Measurements from ENCODE around the gene TGFB2. TPM values are rescaled to one million over a fixed set of nuclear protein-coding genes. Genes with fewer than 3 reads are reported as not detected.
A peak's percentile ranks its signal among the peaks of the same experiment; 100 is the strongest.

Gene TGFB2
- total RNA-seq, 1 donor, result 13.4 TPM

- DNase-seq (ENCODE audit: insufficient read length, low spot score, missing footprints), result peak; percentile 81
- Histone ChIP-seq H3K79me2 (ENCODE audit: insufficient read depth, low read length) (peaks cover 26% of the 10 kb centered on the region), H4K20me1 (ENCODE audit: insufficient read depth, low read length) (no peaks in the 10 kb centered on the region), H3K27ac (ENCODE audit: low read depth, low read length) (peak overlapping the region; percentile 4), H3K4me2 (ENCODE audit: insufficient read depth, low read length) (no peak overlapping the region), H3K27me3 (ENCODE audit: insufficient read depth, low read length) (no peaks in the 10 kb centered on the region), H3K36me3 (ENCODE audit: insufficient read depth, low read length) (no peaks in the 10 kb centered on the region), H3K9me3 (ENCODE audit: low read depth, low read length) (no peaks in the 10 kb centered on the region), H2AFZ (ENCODE audit: low read length) (no peak overlapping the region), H3K4me1 (ENCODE audit: insufficient read depth, low read length) (peaks cover 29% of the 10 kb centered on the region), H3K4me3 (ENCODE audit: insufficient read depth, low read length) (no peak overlapping the region)
- no peak for TF ChIP-seq CTCF (IDR thresholded peaks at IDR 0.05; ENCODE audit: extremely low read depth, low read depth, low read length)
These were observed 50.8 kb downstream of the TGFB2 start for GRCh38 chr1:218395916-218396315.

- H3K27ac ChIP-seq (ENCODE audit: low read depth, low read length), result peak overlapping the region; percentile 39
- no peaks in the 10 kb centered on the region for H4K20me1 ChIP-seq (ENCODE audit: insufficient read depth, low read length)
- TF ChIP-seq CTCF (IDR thresholded peaks at IDR 0.05; ENCODE audit: extremely low read depth, low read depth, low read length), result no peak
- H2AFZ ChIP-seq (ENCODE audit: low read length), result no peak overlapping the region
- H3K4me3 ChIP-seq (ENCODE audit: insufficient read depth, low read length), result no peak overlapping the region
- peaks cover 26% of the 10 kb centered on the region for H3K4me1 ChIP-seq (ENCODE audit: insufficient read depth, low read length)
- H3K27me3 ChIP-seq (ENCODE audit: insufficient read depth, low read length), result no peaks in the 10 kb centered on the region
- no peaks in the 10 kb centered on the region for H3K36me3 ChIP-seq (ENCODE audit: insufficient read depth, low read length)
- H3K4me2 ChIP-seq (ENCODE audit: insufficient read depth, low read length), result no peak overlapping the region
- DNase-seq (ENCODE audit: insufficient read length, low spot score, missing footprints), result peak; percentile 88
- peaks cover 14% of the 10 kb centered on the region for H3K79me2 ChIP-seq (ENCODE audit: insufficient read depth, low read length)
- no peaks in the 10 kb centered on the region for H3K9me3 ChIP-seq (ENCODE audit: low read depth, low read length)
These were observed 52.7 kb downstream of the TGFB2 start for GRCh38 chr1:218397752-218398339.

- H3K4me3 ChIP-seq (ENCODE audit: insufficient read depth, low read length), result no peak overlapping the region
- H3K4me1 ChIP-seq (ENCODE audit: insufficient read depth, low read length), result peaks cover 12% of the 10 kb centered on the region
- H4K20me1 ChIP-seq (ENCODE audit: insufficient read depth, low read length), result no peaks in the 10 kb centered on the region
- no peak overlapping the region for H3K27ac ChIP-seq (ENCODE audit: low read depth, low read length)
- DNase-seq (ENCODE audit: insufficient read length, low spot score, missing footprints), result no peak
- H3K9me3 ChIP-seq (ENCODE audit: low read depth, low read length), result no peaks in the 10 kb centered on the region
- no peak for TF ChIP-seq CTCF (IDR thresholded peaks at IDR 0.05; ENCODE audit: extremely low read depth, low read depth, low read length)
- H3K36me3 ChIP-seq (ENCODE audit: insufficient read depth, low read length), result peaks cover 6% of the 10 kb centered on the region
- H2AFZ ChIP-seq (ENCODE audit: low read length), result no peak overlapping the region
- H3K27me3 ChIP-seq (ENCODE audit: insufficient read depth, low read length), result no peaks in the 10 kb centered on the region
- peaks cover 11% of the 10 kb centered on the region for H3K79me2 ChIP-seq (ENCODE audit: insufficient read depth, low read length)
- no peak overlapping the region for H3K4me2 ChIP-seq (ENCODE audit: insufficient read depth, low read length)
These were observed 55.5 kb downstream of the TGFB2 start for GRCh38 chr1:218400624-218401023.

- H3K27me3 ChIP-seq (ENCODE audit: insufficient read depth, low read length), result no peaks in the 10 kb centered on the region
- H3K9me3 ChIP-seq (ENCODE audit: low read depth, low read length), result no peaks in the 10 kb centered on the region
- H3K27ac ChIP-seq (ENCODE audit: low read depth, low read length), result no peak overlapping the region
- H3K4me2 ChIP-seq (ENCODE audit: insufficient read depth, low read length), result no peak overlapping the region
- H3K4me1 ChIP-seq (ENCODE audit: insufficient read depth, low read length), result peaks cover 6% of the 10 kb centered on the region
- H4K20me1 ChIP-seq (ENCODE audit: insufficient read depth, low read length), result no peaks in the 10 kb centered on the region
- peaks cover 11% of the 10 kb centered on the region for H3K79me2 ChIP-seq (ENCODE audit: insufficient read depth, low read length)
- no peak overlapping the region for H3K4me3 ChIP-seq (ENCODE audit: insufficient read depth, low read length)
- no peak for TF ChIP-seq CTCF (IDR thresholded peaks at IDR 0.05; ENCODE audit: extremely low read depth, low read depth, low read length)
- peaks cover 14% of the 10 kb centered on the region for H3K36me3 ChIP-seq (ENCODE audit: insufficient read depth, low read length)
- DNase-seq (ENCODE audit: insufficient read length, low spot score, missing footprints), result no peak
- H2AFZ ChIP-seq (ENCODE audit: low read length), result no peak overlapping the region
These were observed 56.4 kb downstream of the TGFB2 start for GRCh38 chr1:218401441-218401997.
